Motor neuron (in vitro differentiated cells): Measurements from ENCODE around the gene AGPAT1. TPM values are rescaled to one million over a fixed set of nuclear protein-coding genes. Genes with fewer than 3 reads are reported as not detected.

Source experiments
- ATAC-seq, 8 experiments: fragments of 200-7000 bp; cut with Tn5 transposase; replicated peaks in 6 of 8; 2 replicates each; pipeline ENCODE4 v1.8.0; 2021; ENCODE audit warnings: mild to moderate bottlenecking in 8 of 8, moderate library complexity in 8 of 8
- H3K27ac ChIP-seq, 2 donors: fragments of 250-450 bp; sonication (Bioruptor Pico); 2 replicates each; pipeline ENCODE4 v1.9.0; 2021; ENCODE audit warnings: antibody characterized with exemption in 2 of 2, mild to moderate bottlenecking in 2 of 2, moderate library complexity in 1 of 2
- H3K4me1 ChIP-seq, 2 donors: fragments of 250-450 bp; sonication (Bioruptor Pico); replicated peaks in 1 of 2; 2 replicates each; pipeline ENCODE4 v1.6.1; 2021; ENCODE audit warnings: antibody characterized with exemption in 2 of 2, mild to moderate bottlenecking in 2 of 2, moderate library complexity in 1 of 2
- H3K4me3 ChIP-seq, 5 donors: fragments of 250-450 bp; sonication (Bioruptor Pico); 2 replicates each; pipeline ENCODE4 v1.9.0; 2021; ENCODE audit warnings: antibody characterized with exemption in 5 of 5, mild to moderate bottlenecking in 5 of 5, moderate library complexity in 4 of 5
- WGBS, 10 experiments: fragments of 450-650 bp; shearing (Covaris generic); methylation state at CpG; one replicate each; pipeline ENCODE4 v1.0.0; 2022; 5-methylcytosine and 5-hydroxymethylcytosine counted together
- in situ Hi-C, 9 experiments: fragments of 400-800 bp; cut with MboI; loops; one replicate each; pipeline ENCODE4 v1.15.0; 2021; ENCODE audit warnings: low sequenced_read_pairs in 9 of 9, low pct_unique_long_range_greater_than_20kb in 2 of 9; ENCODE audit not compliant: unreplicated experiment in 9 of 9
- total RNA-seq, 8 experiments: library from RNA; unstranded; fragments of 300-600 nt; gene quantifications; 2 replicates each; pipeline versions ENCODE4 v1.2.3 to v1.2.4, GENCODE V29; 2022

The AGPAT1 gene
- total RNA-seq, 8 experiments from 2014 or later, result 44.5 to 84.4 (median 67.4) TPM

GRCh38 chr6:32171234-32171633 is 4.7 kb downstream of the AGPAT1 start:
- Histone ChIP-seq H3K4me3 (no peak overlapping the region), H3K27ac (no peak overlapping the region), H3K4me1 (peaks cover 4 to 6% of the 10 kb centered on the region in 2 donors)
- WGBS, 10 experiments, result 87 to 100% (median 98%) methylated on average over 2 to 6 of the region's 6 CpGs; no CpG with 5 or more reads in 7 of the 10 experiments
- ATAC-seq, result no peak
- in situ Hi-C loops, result no loop called here

- peaks cover 4 to 6% of the 10 kb centered on the region in 2 donors for H3K4me1 ChIP-seq
- 50 to 100% (median 88%) methylated on average over 1 to 4 of the region's 11 CpGs; no CpG with 5 or more reads in 6 of the 10 experiments for WGBS, 10 experiments
- H3K27ac ChIP-seq, result no peak overlapping the region
- H3K4me3 ChIP-seq, result no peak overlapping the region
- in situ Hi-C loops, result no loop called here
- peak in 1 of 8 experiments; percentile 5 for ATAC-seq
Measured at GRCh38 chr6:32170294-32170693, 5.6 kb downstream of the AGPAT1 start.

GRCh38 chr6:32168807-32169591 is 6.9 kb downstream of the AGPAT1 start:
- H3K27ac ChIP-seq, result no peak overlapping the region

GRCh38 chr6:32168350-32168749 is 7.5 kb downstream of the AGPAT1 start:
- in situ Hi-C loops, result no loop called here
- no peaks in the 10 kb centered on the region for H3K4me1 ChIP-seq
- H3K4me3 ChIP-seq, result no peak overlapping the region
- WGBS, 10 experiments, result 20 to 67% (median 63%) methylated on average over 1 to 2 of the region's 2 CpGs; no CpG with 5 or more reads in 6 of the 10 experiments
- no peak overlapping the region for H3K27ac ChIP-seq
- peak in 3 of 8 experiments; percentile 4 to 11 (median 11) for ATAC-seq

More at GRCh38 chr6:32168807-32169591, 6.9 kb downstream of the AGPAT1 start:
- H3K4me1 ChIP-seq, result no peaks in the 10 kb centered on the region
- ATAC-seq, result peak in 7 of 8 experiments; percentile 14 to 35 (median 29)
- WGBS, 10 experiments, result 80 to 89% (median 85%) methylated on average over 1 to 4 of the region's 11 CpGs; no CpG with 5 or more reads in 7 of the 10 experiments
- in situ Hi-C loops, result no loop called here
- H3K4me3 ChIP-seq, result no peak overlapping the region

GRCh38 chr6:32167761-32168262 is 8.1 kb downstream of the AGPAT1 start:
- WGBS, 10 experiments, result 38 to 96% (median 84%) methylated on average over 1 to 4 of the region's 6 CpGs; no CpG with 5 or more reads in 4 of the 10 experiments
- H3K4me1 ChIP-seq, result no peaks in the 10 kb centered on the region
- in situ Hi-C loops, result no loop called here
- ATAC-seq, result peak in 1 of 8 experiments; percentile 3
- no peak overlapping the region for H3K4me3 ChIP-seq
- no peak overlapping the region for H3K27ac ChIP-seq

- ATAC-seq, result peak in 4 of 8 experiments; percentile 13 to 18 (median 16)
- WGBS, 10 experiments, result 80 to 92% (median 88%) methylated on average over 2 to 10 of the region's 32 CpGs; no CpG with 5 or more reads in 6 of the 10 experiments
- Histone ChIP-seq H3K4me1 (no peaks in the 10 kb centered on the region), H3K27ac (no peak overlapping the region), H3K4me3 (no peak overlapping the region)
- in situ Hi-C loops, result no loop called here
Measured at GRCh38 chr6:32167154-32167760, 8.6 kb downstream of the AGPAT1 start.

GRCh38 chr6:32166411-32167061 is 9.3 kb downstream of the AGPAT1 start:
- peak in 3 of 8 experiments; percentile 4 to 22 (median 10) for ATAC-seq

GRCh38 chr6:32164295-32164694 is 11.6 kb downstream of the AGPAT1 start, which contains the start of gene EGFL8:
EGFL8 (plus strand) TSS chr6:32164595; CDS start chr6:32166166, 1,571 bp downstream.
- no peak for ATAC-seq
- no peaks in the 10 kb centered on the region for H3K4me1 ChIP-seq
- no peak within 1 kb of the TSS for H3K27ac ChIP-seq
- H3K4me3 ChIP-seq, result no peak within 1 kb of the TSS
- in situ Hi-C loops, result no loop called here

More at GRCh38 chr6:32166411-32167061, 9.3 kb downstream of the AGPAT1 start:
- 90 to 100% methylated on average over 3 to 7 of the region's 30 CpGs; no CpG with 5 or more reads in 8 of the 10 experiments for WGBS, 10 experiments
- H3K4me3 ChIP-seq, result no peak overlapping the region
- in situ Hi-C loops, result no loop called here
- H3K4me1 ChIP-seq, result no peaks in the 10 kb centered on the region
- H3K27ac ChIP-seq, result no peak overlapping the region

- Histone ChIP-seq H3K4me3 (no peak overlapping the region), H3K27ac (no peak overlapping the region), H3K4me1 (no peaks in the 10 kb centered on the region)
- 72 to 100% (median 90%) methylated on average over 1 to 3 of the region's 7 CpGs; no CpG with 5 or more reads in 6 of the 10 experiments for WGBS, 10 experiments
- in situ Hi-C loops, result no loop called here
- no peak for ATAC-seq
Measured at GRCh38 chr6:32163559-32164258, 12.2 kb downstream of the AGPAT1 start.

GRCh38 chr6:32158052-32158451 is 17.8 kb downstream of the AGPAT1 start:
- ATAC-seq, result no peak
- in situ Hi-C loops, result no loop called here
- Histone ChIP-seq H3K4me1 (peaks cover 7 to 10% of the 10 kb centered on the region in 2 donors), H3K27ac (no peak overlapping the region), H3K4me3 (no peak overlapping the region)

- ATAC-seq, result no peak
- H3K27ac ChIP-seq, result no peak overlapping the region
- in situ Hi-C loops, result no loop called here
- H3K4me1 ChIP-seq, result peaks cover 19 to 21% of the 10 kb centered on the region in 2 donors
- H3K4me3 ChIP-seq, result no peak overlapping the region
- 80 to 100% (median 84%) methylated on average over 1 to 6 of the region's 9 CpGs; no CpG with 5 or more reads in 2 of the 10 experiments for WGBS, 10 experiments
Measured at GRCh38 chr6:32156891-32157290, 19.0 kb downstream of the AGPAT1 start.

- in situ Hi-C loops, result no loop called here
Measured at GRCh38 chr6:32154514-32155161, 21.2 kb downstream of the AGPAT1 start.

More at GRCh38 chr6:32154514-32155161, 21.2 kb downstream of the AGPAT1 start:
- WGBS, 10 experiments, result 0 to 100% (median 0%) methylated on average over 1 to 7 of the region's 34 CpGs; no CpG with 5 or more reads in 5 of the 10 experiments
- peak overlapping the region; percentile 54 to 85 (median 55) for H3K4me3 ChIP-seq
- peak overlapping the region; percentile 72 to 84 for H3K27ac ChIP-seq
- H3K4me1 ChIP-seq, result peaks cover 24 to 28% of the 10 kb centered on the region in 2 donors
- ATAC-seq, result peak; percentile 8 to 62 (median 57)
